ENCODE measurements around the gene MEGF9.

MEGF9 gene

GRCh38 chr9:120701248-120701647 is 13.0 kb downstream of the MEGF9 start:
- DNase-seq: no peak

GRCh38 chr9:120698766-120699165 is 15.5 kb downstream of the MEGF9 start:
- no peak for DNase-seq

- DNase-seq: no peak
These were observed 16.8 kb downstream of the MEGF9 start for GRCh38 chr9:120697448-120697847.

- DNase-seq: no peak
These were observed 17.6 kb downstream of the MEGF9 start for GRCh38 chr9:120696551-120697230.

GRCh38 chr9:120694559-120694958 is 19.7 kb downstream of the MEGF9 start:
- DNase-seq: no peak

GRCh38 chr9:120693700-120694008 is 20.6 kb downstream of the MEGF9 start:
- DNase-seq: no peak

- DNase-seq: no peak
These were observed 21.2 kb downstream of the MEGF9 start for GRCh38 chr9:120692901-120693699.

GRCh38 chr9:120690372-120690771 is 23.9 kb downstream of the MEGF9 start:
- no peak for DNase-seq

GRCh38 chr9:120689860-120690259 is 24.4 kb downstream of the MEGF9 start:
- peak; percentile 56 for DNase-seq

GRCh38 chr9:120688758-120689157 is 25.5 kb downstream of the MEGF9 start:
- DNase-seq: no peak

GRCh38 chr9:120683150-120683549 is 31.1 kb downstream of the MEGF9 start:
- DNase-seq: no peak

GRCh38 chr9:120681121-120681520 is 33.1 kb downstream of the MEGF9 start:
- DNase-seq: no peak

GRCh38 chr9:120680579-120680978 is 33.7 kb downstream of the MEGF9 start:
- DNase-seq: no peak

GRCh38 chr9:120680161-120680560 is 34.1 kb downstream of the MEGF9 start:
- no peak for DNase-seq

GRCh38 chr9:120677965-120678364 is 36.3 kb downstream of the MEGF9 start:
- no peak for DNase-seq

GRCh38 chr9:120676767-120677402 is 37.4 kb downstream of the MEGF9 start:
- DNase-seq: no peak

GRCh38 chr9:120668399-120668798 is 45.9 kb downstream of the MEGF9 start:
- no peak for DNase-seq

- DNase-seq: no peak
These were observed 50.3 kb downstream of the MEGF9 start for GRCh38 chr9:120663950-120664349.

GRCh38 chr9:120663380-120663779 is 50.9 kb downstream of the MEGF9 start:
- no peak for DNase-seq

GRCh38 chr9:120662513-120662912 is 51.8 kb downstream of the MEGF9 start:
- no peak for DNase-seq

GRCh38 chr9:120659676-120660075 is 54.6 kb downstream of the MEGF9 start:
- DNase-seq: no peak

- no peak for DNase-seq
These were observed 55.1 kb downstream of the MEGF9 start for GRCh38 chr9:120659209-120659608.

- DNase-seq: no peak
These were observed 59.2 kb downstream of the MEGF9 start for GRCh38 chr9:120655005-120655622.

GRCh38 chr9:120654272-120654671 is 60.0 kb downstream of the MEGF9 start:
- no peak for DNase-seq
